GM03348 (cell line): ENCODE results near the gene HOXB1.
"Not testable (repeated sequence)": the region's sequence is repeated elsewhere in the genome, so short reads cannot be mapped to it uniquely, and the experiment has no call there.

ENCODE experiments used
- DNase-seq: peaks from one replicate; pipeline ENCODE4 v3.0.0; 2012; ENCODE audit warnings: low spot score

The HOXB1 gene

DNA sequence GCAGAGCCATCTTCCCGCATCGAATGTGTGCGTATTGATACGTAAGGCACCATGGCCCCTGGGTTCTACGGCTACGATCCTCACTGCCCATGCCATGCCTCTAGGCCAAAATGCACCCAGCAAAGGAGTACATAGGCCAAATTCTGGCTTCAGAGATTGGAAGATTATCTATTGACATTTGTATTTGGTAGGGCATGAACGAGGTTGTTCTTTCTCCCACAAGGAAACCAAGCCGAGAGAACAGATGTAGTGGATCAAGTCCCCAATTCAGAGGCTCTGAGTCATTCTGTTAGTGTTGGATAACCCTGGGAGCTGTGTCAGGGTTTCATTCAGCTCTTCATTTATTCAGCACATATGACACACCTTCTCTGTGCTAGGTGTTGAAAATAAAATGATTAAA lies 36.5 kb downstream of the HOXB1 start:
- DNase-seq, result peak; percentile 56

DNA sequence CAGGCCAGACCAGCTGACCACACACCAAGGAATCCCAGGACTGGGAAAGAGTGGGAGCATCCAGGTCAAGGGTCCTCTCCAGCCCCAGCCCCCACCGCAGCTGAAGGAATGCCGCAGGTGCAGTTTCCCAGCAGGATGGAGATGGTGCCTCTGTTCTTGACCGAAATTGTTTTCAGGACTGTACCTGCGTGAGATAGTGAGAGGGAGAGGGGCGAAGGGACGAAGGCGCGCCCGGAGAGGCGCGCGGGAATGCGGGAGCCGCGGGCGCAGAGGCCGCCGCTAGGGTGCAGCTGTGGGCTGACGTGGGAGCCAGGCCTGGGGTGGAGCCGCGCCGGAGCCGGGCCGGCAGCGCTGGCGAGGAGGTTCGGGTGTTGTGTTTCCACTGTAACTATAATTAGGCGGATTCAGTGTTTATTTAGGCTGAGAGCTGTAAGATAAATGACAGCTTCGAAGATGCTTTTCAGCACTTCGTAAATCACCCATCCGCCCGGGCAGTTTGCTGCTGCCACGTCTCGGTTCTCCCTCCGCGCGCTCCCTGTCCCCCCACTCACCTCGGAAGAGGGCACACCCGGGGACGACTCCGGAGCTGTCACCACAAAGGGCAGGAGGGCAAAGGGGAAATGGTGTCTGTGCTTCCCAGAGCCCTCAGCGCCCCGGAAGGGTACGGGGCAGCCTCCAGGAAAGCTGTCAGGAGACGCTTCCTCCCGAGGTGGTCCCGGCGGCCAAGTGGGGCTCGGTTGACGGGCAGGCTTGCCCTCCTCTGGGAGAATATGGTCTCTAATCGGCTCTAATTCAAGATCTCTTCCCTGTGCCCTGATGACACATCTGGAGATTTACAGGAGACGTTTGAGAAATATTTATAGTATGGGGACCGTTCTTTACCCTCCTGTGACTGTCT lies 38.2 kb downstream of the HOXB1 start:
- peak; percentile 92 for DNase-seq

DNA sequence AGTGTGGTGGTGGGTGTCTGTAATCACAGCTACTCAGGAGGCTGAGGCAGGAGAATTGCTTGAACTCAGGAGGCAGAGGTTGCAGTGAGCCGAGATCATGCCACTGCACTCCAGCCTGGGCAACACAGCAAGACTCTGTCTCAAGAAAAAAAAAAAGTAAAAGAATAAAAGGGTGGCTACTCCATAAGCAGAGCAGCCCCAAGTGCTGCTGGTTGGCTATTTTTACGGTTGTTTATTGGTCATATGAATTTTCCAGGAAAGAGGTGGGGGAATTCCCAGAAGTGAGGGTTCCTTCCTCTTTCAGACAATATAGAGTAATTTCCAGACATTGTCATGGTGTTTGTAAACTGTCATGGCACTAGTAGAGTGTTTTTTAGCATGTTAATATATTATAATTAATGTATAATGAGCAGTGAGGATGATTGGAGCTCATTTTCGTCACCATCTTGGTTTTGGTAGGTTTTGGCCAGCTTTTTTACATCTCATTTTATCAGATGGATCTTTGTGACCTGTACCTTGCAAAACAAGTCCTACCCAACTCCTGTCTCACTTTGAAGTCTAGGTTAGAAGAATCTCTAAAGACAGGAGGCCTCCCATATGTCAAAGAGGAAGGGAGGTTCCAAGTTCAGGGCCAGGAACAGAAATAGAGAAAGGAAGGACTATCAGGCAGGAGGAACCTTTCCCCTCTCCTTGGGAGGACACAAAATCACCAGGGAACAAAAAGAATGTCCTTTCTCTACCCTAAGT lies 39.1 kb downstream of the HOXB1 start:
- DNase-seq, result no peak

DNA sequence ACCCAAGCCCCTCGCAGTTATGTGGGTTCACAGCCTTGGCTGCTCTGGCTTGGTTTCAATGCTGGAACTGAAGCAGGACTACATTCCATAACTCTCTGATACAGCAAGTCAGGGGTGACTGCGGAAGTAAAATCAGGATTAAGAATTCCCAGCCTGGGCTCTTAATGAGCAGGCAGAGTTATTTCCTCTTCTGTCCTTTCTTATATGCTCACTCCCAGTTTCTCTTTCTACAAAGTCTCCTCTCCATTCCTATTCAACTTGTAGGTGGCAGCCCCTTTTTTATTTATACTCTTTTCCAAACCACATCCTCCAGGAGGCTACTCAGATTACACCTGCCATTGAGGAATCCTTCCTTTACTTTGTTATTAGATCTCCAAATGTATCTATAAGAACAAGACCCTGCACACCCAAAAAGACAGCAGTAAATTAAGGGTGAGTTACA lies 40.3 kb downstream of the HOXB1 start:
- no peak for DNase-seq

DNA sequence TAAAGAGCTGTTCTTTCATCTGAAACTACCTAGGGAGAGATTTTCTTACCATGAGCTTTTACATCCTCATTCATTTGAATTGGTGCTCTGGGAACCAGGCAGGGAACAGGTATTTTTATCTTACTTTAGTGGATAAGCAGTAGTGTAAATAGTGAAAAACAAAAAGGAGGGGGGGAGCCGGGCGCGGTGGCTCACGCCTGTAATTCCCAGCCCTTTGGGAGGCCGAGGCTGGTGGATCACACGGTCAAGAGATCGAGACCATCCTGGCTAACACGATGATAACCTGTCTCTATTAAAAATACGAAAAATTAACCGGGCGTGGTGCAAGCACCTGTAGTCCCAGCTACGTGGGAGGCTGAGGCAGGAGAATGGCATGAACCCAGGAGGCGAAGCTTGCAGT lies 41.0 kb downstream of the HOXB1 start:
- no peak for DNase-seq

DNA sequence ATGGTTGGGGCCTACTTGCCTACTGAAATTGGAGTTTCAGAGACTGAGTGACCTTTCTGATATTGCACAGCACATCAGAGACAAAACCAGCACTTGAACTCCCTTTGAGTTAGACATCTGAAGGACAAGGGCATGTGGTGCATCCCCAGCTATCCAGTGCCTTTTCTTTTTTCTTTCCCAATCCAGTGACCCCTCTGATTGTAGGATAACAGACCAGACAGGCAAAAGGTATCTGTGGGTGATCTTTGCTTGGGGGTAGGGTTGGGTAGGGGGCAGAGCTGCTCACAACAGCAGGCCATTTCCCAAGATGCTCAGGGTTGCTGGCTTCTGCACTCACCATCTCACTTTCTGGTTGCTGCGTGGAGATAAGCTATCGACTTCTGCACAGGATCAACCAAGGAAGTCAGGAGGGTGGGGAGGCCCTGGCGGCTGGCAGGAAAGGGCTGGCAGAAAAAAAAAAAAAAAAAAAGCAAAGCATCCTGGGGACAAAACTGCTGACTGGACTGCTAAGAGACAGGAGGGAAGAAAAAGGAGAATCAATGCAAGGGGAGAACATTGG lies 42.2 kb downstream of the HOXB1 start:
- DNase-seq, result no peak

- DNase-seq, result no peak
Measured at GRCh38 chr17:48487221-48487620, 43.6 kb downstream of the HOXB1 start.

DNA sequence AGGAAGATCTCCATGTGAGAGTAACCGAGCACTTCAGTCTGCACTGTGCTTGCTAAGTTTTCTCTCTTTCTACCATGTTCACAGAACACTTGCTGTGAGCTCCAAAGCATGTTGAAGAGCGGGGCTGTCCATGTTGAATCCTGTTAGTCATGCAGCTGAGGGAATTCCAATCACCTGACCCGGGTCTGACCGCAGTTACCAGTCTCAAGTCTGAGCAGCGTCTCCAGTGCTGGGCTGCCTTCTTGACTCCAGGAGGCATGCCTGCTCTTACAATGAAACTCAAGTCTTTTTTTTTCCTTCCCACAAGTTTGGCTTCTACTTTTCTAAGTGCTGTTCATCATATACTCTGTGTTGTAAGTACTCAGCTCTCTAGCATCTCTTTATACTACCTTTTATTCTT lies 44.3 kb downstream of the HOXB1 start:
- DNase-seq, result peak; percentile 92

DNA sequence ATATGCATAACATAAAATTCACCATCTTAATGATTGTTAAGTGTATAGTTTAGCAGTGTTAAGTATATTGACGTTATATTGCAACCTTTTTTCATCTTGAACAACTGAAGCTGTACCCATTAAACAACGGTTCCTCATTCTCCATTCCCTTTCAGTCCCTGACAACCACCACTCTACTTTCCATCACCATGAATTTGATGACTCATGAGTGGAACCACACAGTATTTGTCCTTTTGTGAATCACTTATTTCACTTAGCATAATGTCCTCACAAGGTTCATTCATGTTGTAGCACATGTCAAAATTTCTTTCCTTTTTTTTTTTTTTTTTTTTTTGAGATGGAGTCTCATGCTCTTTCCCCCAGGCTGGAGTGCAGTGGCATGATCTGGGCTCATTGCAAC lies 46.0 kb downstream of the HOXB1 start:
- no peak for DNase-seq

DNA sequence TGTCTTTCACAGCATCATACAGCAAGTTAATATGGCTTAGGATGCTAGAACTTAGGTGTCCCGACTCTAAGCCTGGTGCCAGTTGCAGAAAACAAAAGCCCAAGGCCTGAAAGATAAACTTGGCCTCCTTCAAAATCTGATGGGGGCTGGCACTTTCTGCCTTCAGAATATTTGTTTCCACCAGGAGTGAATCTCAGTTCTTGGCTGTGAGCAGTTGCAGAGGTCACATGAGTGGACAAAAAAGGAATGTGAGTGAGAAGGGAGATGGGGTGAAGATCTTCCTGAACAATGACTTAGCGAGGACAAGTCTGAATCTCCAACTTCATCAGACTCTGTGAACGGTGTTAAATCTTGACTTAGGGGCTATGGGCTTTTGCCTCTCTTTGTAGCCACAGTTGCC lies 46.6 kb downstream of the HOXB1 start:
- peak; percentile 42 for DNase-seq

DNA sequence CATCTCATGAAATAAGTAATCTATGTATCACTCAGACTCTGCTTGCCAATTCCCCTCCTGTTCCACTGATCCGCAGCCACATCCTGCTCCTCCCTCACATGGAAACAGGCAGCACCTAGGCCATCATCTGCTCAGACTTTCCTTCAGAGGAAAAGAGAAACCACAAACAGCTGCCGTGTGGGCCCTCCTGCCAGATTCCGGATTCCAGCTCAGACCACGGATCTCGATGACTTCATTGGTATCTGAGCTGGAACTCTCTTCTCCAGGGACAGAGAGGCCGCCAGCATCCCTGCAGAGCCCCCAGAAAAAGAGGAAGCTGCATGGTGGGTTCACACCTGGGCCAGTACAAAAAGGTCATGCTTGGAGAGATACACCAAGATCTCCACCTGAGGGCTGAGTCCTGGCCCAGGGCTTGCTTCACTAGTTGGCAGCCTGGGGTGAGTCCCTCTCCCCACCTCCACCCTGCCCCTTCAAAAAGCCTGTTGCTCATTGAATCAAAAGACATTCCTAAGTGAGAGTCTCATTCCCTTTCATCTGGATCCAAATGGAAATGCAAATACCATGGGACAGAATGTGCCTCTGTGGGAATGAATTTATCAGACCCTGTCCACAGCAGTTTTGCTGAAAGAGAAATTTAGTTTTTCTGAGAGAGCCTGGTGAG lies 47.2 kb downstream of the HOXB1 start:
- peak; percentile 90 for DNase-seq

DNA sequence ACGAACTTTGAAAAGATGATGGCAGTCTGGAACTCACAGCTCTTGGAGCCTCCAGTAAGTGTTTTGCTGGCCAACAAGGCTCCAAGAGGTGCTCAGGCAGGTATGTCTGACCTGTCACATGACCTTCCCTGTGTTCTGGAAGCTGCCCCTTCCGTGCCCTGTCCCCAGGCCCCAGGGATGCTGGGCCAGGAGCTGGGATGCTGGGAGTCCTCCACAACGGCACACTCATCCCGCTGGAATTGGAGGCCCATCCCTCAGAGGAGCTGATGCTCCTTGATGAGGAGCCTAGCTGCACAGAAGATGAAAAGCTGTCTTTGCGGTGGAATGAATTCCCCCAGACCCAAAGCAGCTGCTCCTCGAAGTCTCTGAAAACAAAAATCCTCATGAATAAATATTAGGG lies 47.8 kb downstream of the HOXB1 start:
- DNase-seq, result peak; percentile 62

- DNase-seq, result not testable (repeated sequence)
Measured at GRCh38 chr17:48482301-48482700, 48.5 kb downstream of the HOXB1 start.

GRCh38 chr17:48479014-48479402 lies 51.8 kb downstream of the HOXB1 start:
- DNase-seq, result no peak
